H1 (cell line): ENCODE measurements around the gene VEGFC. TPM values are rescaled to one million over a fixed set of nuclear protein-coding genes. Genes with fewer than 3 reads are reported as not detected.

Experiments used
- CTCF ChIA-PET: fragments of 300-600 bp; sonication (Branson Sonifier 250); formaldehyde crosslinking; loops from one replicate; lab custom pipeline; 2021; ENCODE audit not compliant: partially characterized antibody; lab: Charles Lee
- POLR2A ChIA-PET: fragments of 300-600 bp; sonication (Branson Sonifier 250); formaldehyde crosslinking; loops from one replicate; lab custom pipeline; 2021; ENCODE audit warnings: inconsistent platforms; ENCODE audit not compliant: partially characterized antibody; lab: Charles Lee
- DNase-seq, 2 experiments: peaks; one replicate each; pipeline versions ENCODE4 v3.0.0 to v3.0.0-alpha.2; 2010 to 2022; ENCODE audit warnings: low spot score in 2 of 2, low read depth in 1 of 2, mixed read lengths in 1 of 2
- FAIRE-seq: peaks from 2 replicates; lab custom pipeline; 2011; peaks lifted over from hg19 to GRCh38; lab: Jason Lieb, UNC
- H2AFZ ChIP-seq: 2 replicates; pipeline ENCODE4 v1.8.1; 2012; ENCODE audit warnings: low read length, inconsistent platforms
- H2AK5ac ChIP-seq: 2 replicates; pipeline ENCODE4 v1.6.1; 2013; ENCODE audit warnings: low read depth, low read length
- H2BK120ac ChIP-seq: replicated peaks from 2 replicates; pipeline ENCODE3; 2013; ENCODE audit warnings: low read depth, low read length, inconsistent platforms
- H2BK12ac ChIP-seq: 2 replicates; pipeline ENCODE4 v1.6.1; 2013; ENCODE audit warnings: low read depth, low read length
- H2BK15ac ChIP-seq: 2 replicates; pipeline ENCODE4 v1.6.1; 2013; ENCODE audit warnings: low read length
- H2BK20ac ChIP-seq: 2 replicates; pipeline ENCODE4 v1.6.1; 2013; ENCODE audit warnings: low read length
- H2BK5ac ChIP-seq: 2 replicates; pipeline ENCODE4 v1.6.1; 2013; ENCODE audit warnings: low read depth, low read length
- H3K14ac ChIP-seq: 2 replicates; pipeline ENCODE4 v1.6.1; 2013; ENCODE audit warnings: inconsistent platforms; ENCODE audit not compliant: insufficient read length
- H3K18ac ChIP-seq: 2 replicates; pipeline ENCODE4 v1.6.1; 2013; ENCODE audit warnings: low read length; ENCODE audit errors: extremely low read depth
- H3K23ac ChIP-seq: 2 replicates; pipeline ENCODE4 v1.6.1; 2013; ENCODE audit warnings: inconsistent platforms; ENCODE audit not compliant: insufficient read length
- H3K23me2 ChIP-seq: 2 replicates; pipeline ENCODE4 v1.6.1; 2013; ENCODE audit warnings: low read depth, low read length
- H3K27ac ChIP-seq: 2 replicates; pipeline ENCODE4 v1.6.1; 2011; ENCODE audit warnings: low read depth, low read length, inconsistent platforms
- H3K27me3 ChIP-seq, 4 experiments: replicated peaks in 1 of 4; 1 replicate in 1 of 4; 2 replicates in 3 of 4; pipeline versions ENCODE4 v1.6.1 to v1.8.1; 2011 to 2013; ENCODE audit warnings: low read length in 3 of 4, mild to moderate bottlenecking in 3 of 4, inconsistent platforms in 2 of 4, mixed read lengths in 2 of 4, moderate library complexity in 1 of 4; ENCODE audit not compliant: control insufficient read depth in 3 of 4, insufficient read depth in 3 of 4; ENCODE audit errors: extremely low read depth in 1 of 4
- H3K36me3 ChIP-seq, 4 experiments: 2 replicates each; pipeline versions ENCODE4 v1.6.1 to v1.8.1; 2011 to 2013; ENCODE audit warnings: mild to moderate bottlenecking in 4 of 4, low read length in 3 of 4, moderate library complexity in 2 of 4, control low read depth in 1 of 4, inconsistent platforms in 1 of 4; ENCODE audit not compliant: insufficient read depth in 4 of 4, control insufficient read depth in 2 of 4
- H3K4ac ChIP-seq: replicated peaks from 2 replicates; pipeline ENCODE3; 2013; ENCODE audit warnings: low read length, low read depth, mixed read lengths, inconsistent platforms; ENCODE audit not compliant: insufficient read length
- H3K4me1 ChIP-seq, 4 experiments: replicated peaks in 1 of 4; 1 replicate in 1 of 4; 2 replicates in 3 of 4; pipeline versions ENCODE4 v1.6.1 to v1.8.1; 2011 to 2013; ENCODE audit warnings: low read length in 3 of 4, inconsistent platforms in 2 of 4, mixed read lengths in 1 of 4; ENCODE audit not compliant: insufficient read depth in 4 of 4, control insufficient read depth in 3 of 4
- H3K4me2 ChIP-seq, 2 experiments: 2 replicates each; pipeline versions ENCODE4 v1.6.1 to v1.8.1; 2011 to 2013; ENCODE audit warnings: low read depth in 2 of 2, low read length in 2 of 2, control low read depth in 1 of 2, inconsistent platforms in 1 of 2, mild to moderate bottlenecking in 1 of 2; ENCODE audit not compliant: insufficient read depth in 1 of 2
- H3K4me3 ChIP-seq, 4 experiments: fragments of 200-600, 300-600 bp in 1 of 4; sonication (generic), shearing (Covaris generic), sonication (Bioruptor Twin) in 1 of 4; 2 replicates each; pipeline versions ENCODE4 v1.5.1 to v1.8.1; 2011 to 2016; ENCODE audit warnings: low read length in 4 of 4, low read depth in 3 of 4, control low read depth in 2 of 4, inconsistent platforms in 2 of 4, mild to moderate bottlenecking in 2 of 4, mixed read lengths in 1 of 4, moderate library complexity in 1 of 4; ENCODE audit not compliant: insufficient read depth in 2 of 4; ENCODE audit errors: extremely low read depth in 1 of 4
- H3K56ac ChIP-seq: replicated peaks from 2 replicates; pipeline ENCODE3; 2013; ENCODE audit warnings: low read depth, mild to moderate bottlenecking, mixed read lengths, low read length, inconsistent platforms; ENCODE audit not compliant: insufficient read length
- H3K79me1 ChIP-seq: 2 replicates; pipeline ENCODE4 v1.6.1; 2013; ENCODE audit warnings: low read depth, low read length, control low read depth
- H3K79me2 ChIP-seq, 2 experiments: 2 replicates each; pipeline versions ENCODE4 v1.6.1 to v1.8.1; 2012 to 2013; ENCODE audit warnings: low read length in 2 of 2, mild to moderate bottlenecking in 2 of 2, inconsistent platforms in 1 of 2; ENCODE audit not compliant: insufficient read depth in 2 of 2, control insufficient read depth in 1 of 2
- H3K9ac ChIP-seq, 4 experiments: replicated peaks in 1 of 4; 1 replicate in 1 of 4; 2 replicates in 3 of 4; pipeline versions ENCODE4 v1.6.1 to v1.8.1; 2011 to 2013; ENCODE audit warnings: low read depth in 3 of 4, low read length in 3 of 4, control low read depth in 2 of 4, mild to moderate bottlenecking in 2 of 4, moderate library complexity in 2 of 4, inconsistent platforms in 1 of 4; ENCODE audit errors: extremely low read depth in 1 of 4
- H3K9me3 ChIP-seq, 2 experiments: 2 replicates each; pipeline versions ENCODE4 v1.6.1 to v1.8.1; 2012 to 2013; ENCODE audit warnings: mild to moderate bottlenecking in 2 of 2, moderate library complexity in 2 of 2, control low read depth in 1 of 2, inconsistent platforms in 1 of 2, low read depth in 1 of 2, low read length in 1 of 2, mixed read lengths in 1 of 2; ENCODE audit not compliant: insufficient read depth in 2 of 2
- H4K20me1 ChIP-seq, 2 experiments: replicated peaks in 1 of 2; 2 replicates each; pipeline versions ENCODE3 to v1.8.1; 2011 to 2013; ENCODE audit warnings: inconsistent platforms in 2 of 2, low read length in 2 of 2, mild to moderate bottlenecking in 1 of 2; ENCODE audit not compliant: insufficient read depth in 2 of 2, control insufficient read depth in 1 of 2
- H4K5ac ChIP-seq: 2 replicates; pipeline ENCODE4 v1.6.1; 2013; ENCODE audit warnings: low read length, low read depth, mixed read lengths, inconsistent platforms; ENCODE audit not compliant: insufficient read length
- H4K8ac ChIP-seq: 2 replicates; pipeline ENCODE4 v1.8.0; 2013; ENCODE audit warnings: mild to moderate bottlenecking, moderate library complexity, low read length, inconsistent platforms; ENCODE audit not compliant: insufficient read depth; ENCODE audit errors: extremely low read depth
- H4K91ac ChIP-seq: replicated peaks from 2 replicates; pipeline ENCODE3; 2013; ENCODE audit warnings: low read length, mixed read lengths, inconsistent platforms; ENCODE audit not compliant: insufficient read length
- PHF8 ChIP-seq: fragments of 200-600 bp; sonication (generic); conservative IDR thresholded peaks from 2 replicates; pipeline ENCODE4 v1.7.1; 2012; ENCODE audit warnings: low read depth, mild to moderate bottlenecking, inconsistent platforms, low read length, moderate library complexity
- ZNF274 ChIP-seq: IDR thresholded peaks from 2 replicates; pipeline ENCODE4 v1.7.0; 2012; ENCODE audit warnings: low read length, borderline replicate concordance; ENCODE audit errors: extremely low read depth
- WGBS, 2 experiments: shearing (Covaris generic) in 1 of 2; methylation state at CpG; one replicate each; pipeline versions ENCODE4 v1.1.6 to v1.1.7; 2013 to 2015; ENCODE audit warnings: low lambda C conversion rate in 2 of 2, mixed read lengths in 2 of 2, inconsistent platforms in 1 of 2, low coverage in 1 of 2, missing lambda C conversion rate in 1 of 2; ENCODE audit not compliant: insufficient replicate concordance in 2 of 2, insufficient coverage in 1 of 2, insufficient read length in 1 of 2; ENCODE audit errors: extremely low coverage in 1 of 2, missing lambda C conversion rate in 1 of 2; 5-methylcytosine and 5-hydroxymethylcytosine counted together
- polyA plus RNA-seq, 7 experiments: library from polyadenylated mRNA; depleted of rRNA in 3 of 7; stranded (reverse) in 5 of 7; unstranded in 2 of 7; fragments of >200 nt in 5 of 7; fragments of 200-250 nt in 2 of 7; gene quantifications; 1 replicate in 5 of 7; 2 replicates in 1 of 7; 4 replicates in 1 of 7; pipeline versions ENCODE4 v1.2.1 to v1.2.3, GENCODE V29; 2011 to 2013; ENCODE audit warnings: missing spikeins in 2 of 7, mixed read lengths in 2 of 7
- total RNA-seq: library from RNA; stranded (reverse); fragmentation: NEBNext Ultra II Directional; extraction: Animal tissue kit (Norgen Biotek cat#: 25700); gene quantifications from 2 replicates; pipeline ENCODE4 v1.2.1, GENCODE V29; 2021

Gene VEGFC
- total and polyA plus RNA-seq, 2 of the 8 experiments (the other 6 are each of a cell fraction or from before 2014, with no cell fraction given): 0.53 to 1.4 TPM

DNA sequence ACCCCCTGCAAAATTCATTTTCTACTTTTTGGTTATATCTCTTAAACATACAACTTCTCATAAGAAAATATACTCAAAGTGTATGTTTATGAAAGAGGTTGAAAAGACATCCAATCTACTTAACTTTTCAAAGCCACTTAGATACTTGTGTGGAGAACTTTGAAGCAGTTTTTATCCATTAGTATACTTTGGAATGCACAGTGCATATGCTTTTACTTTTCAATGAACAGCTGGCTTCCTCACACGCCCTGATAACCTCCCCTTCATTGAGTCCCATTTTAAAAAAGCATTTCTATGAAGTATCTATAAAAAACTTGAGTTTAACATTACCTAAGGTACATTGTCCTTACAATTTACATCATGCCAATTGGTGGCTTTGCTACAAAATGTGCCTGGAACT, 73.8 kb downstream of the VEGFC start:
- 89% methylated on average over 1 of the region's 1 CpG; no CpG with 5 or more reads in 1 of the 2 experiments for WGBS, 2 experiments
- FAIRE-seq: no peak
- Histone ChIP-seq H3K23ac (no peak overlapping the region), H2BK120ac (no peak overlapping the region), H3K9me3 (peaks cover 2 to 4% of the 10 kb centered on the region in 2 experiments; a peak in 2 of 4 replicates), H2BK15ac (no peak overlapping the region), H3K36me3 (no peaks in the 10 kb centered on the region), H3K14ac (no peak overlapping the region), H4K5ac (no peak overlapping the region), H3K27ac (no peak overlapping the region), H2AFZ (no peak overlapping the region), H3K23me2 (no peaks in the 10 kb centered on the region), H3K9ac (no peak overlapping the region), H3K79me1 (no peaks in the 10 kb centered on the region), H3K18ac (no peak overlapping the region), H4K20me1 (no peaks in the 10 kb centered on the region), H3K4ac (no peak overlapping the region), H3K4me3 (no peak overlapping the region), H4K8ac (no peak overlapping the region), H2BK12ac (no peak overlapping the region), H3K27me3 (no peaks in the 10 kb centered on the region), H2BK20ac (no peak overlapping the region), H2BK5ac (no peak overlapping the region), H4K91ac (no peak overlapping the region), H3K56ac (no peak overlapping the region), H3K79me2 (no peaks in the 10 kb centered on the region), H3K4me2 (no peak overlapping the region), H2AK5ac (no peak overlapping the region), H3K4me1 (no peaks in the 10 kb centered on the region)
- DNase-seq: no peak
- POLR2A ChIA-PET: no interaction called here
- TF ChIP-seq PHF8 (no peak), ZNF274 (no peak)
- CTCF ChIA-PET: interaction anchor here (0.6 kb wide), 1 partner anchor 563 kb away, joined by 3 read pairs; no protein-coding TSS in a partner anchor
